Muscle layer of colon (tissue), 2 donors: ENCODE data around the gene ZFAND6.

Experiments
- H3K27ac ChIP-seq: one replicate; pipeline ENCODE4 v1.7.0; 2013; ENCODE audit warnings: low read depth, mild to moderate bottlenecking, low read length, moderate library complexity
- H3K27me3 ChIP-seq, 2 donors: one replicate each; pipeline ENCODE4 v1.7.0; 2013; ENCODE audit warnings: low read length in 2 of 2, mild to moderate bottlenecking in 2 of 2; ENCODE audit not compliant: insufficient read depth in 2 of 2, control insufficient read depth in 1 of 2
- H3K36me3 ChIP-seq: one replicate; pipeline ENCODE4 v1.7.0; 2013; ENCODE audit warnings: mild to moderate bottlenecking, low read length; ENCODE audit not compliant: insufficient read depth
- H3K4me1 ChIP-seq: one replicate; pipeline ENCODE4 v1.7.0; 2013; ENCODE audit warnings: mild to moderate bottlenecking, low read length; ENCODE audit not compliant: insufficient read depth
- H3K4me3 ChIP-seq, 2 donors: one replicate each; pipeline ENCODE4 v1.7.0; 2013; ENCODE audit warnings: low read length in 2 of 2, low read depth in 1 of 2, mild to moderate bottlenecking in 1 of 2, moderate library complexity in 1 of 2
- H3K9ac ChIP-seq: one replicate; pipeline ENCODE4 v1.7.0; 2013; ENCODE audit warnings: low read length
- H3K9me3 ChIP-seq: one replicate; pipeline ENCODE4 v1.7.0; 2013; ENCODE audit warnings: mild to moderate bottlenecking, low read length
- donor health status: abdominal sarcoma.
- donor health status: Adenocarcinoma of cecum.

The ZFAND6 gene

GRCh38 chr15:80173022-80173759, 113.7 kb downstream of the ZFAND6 start:
- Histone ChIP-seq H3K4me1 (no peaks in the 10 kb centered on the region), H3K9ac (no peak overlapping the region), H3K27ac (no peak overlapping the region), H3K27me3 (no peaks in the 10 kb centered on the region), H3K4me3 (no peak overlapping the region), H3K36me3 (peaks cover 14% of the 10 kb centered on the region), H3K9me3 (no peaks in the 10 kb centered on the region)

- no peak overlapping the region for H3K9ac ChIP-seq
- H3K9me3 ChIP-seq = no peaks in the 10 kb centered on the region
- no peaks in the 10 kb centered on the region for H3K27me3 ChIP-seq
- no peaks in the 10 kb centered on the region for H3K4me1 ChIP-seq
- H3K36me3 ChIP-seq = peaks cover 15% of the 10 kb centered on the region
- no peak overlapping the region for H3K4me3 ChIP-seq
- H3K27ac ChIP-seq = no peak overlapping the region
These were observed 114.7 kb downstream of the ZFAND6 start for GRCh38 chr15:80174017-80174746.

GRCh38 chr15:80175436-80175835, 116.0 kb downstream of the ZFAND6 start:
- Histone ChIP-seq H3K4me1 (no peaks in the 10 kb centered on the region), H3K9me3 (no peaks in the 10 kb centered on the region), H3K27ac (no peak overlapping the region), H3K27me3 (no peaks in the 10 kb centered on the region), H3K36me3 (peaks cover 16% of the 10 kb centered on the region), H3K4me3 (no peak overlapping the region), H3K9ac (no peak overlapping the region)

- Histone ChIP-seq H3K9me3 (no peaks in the 10 kb centered on the region), H3K27me3 (no peaks in the 10 kb centered on the region), H3K36me3 (peaks cover 16% of the 10 kb centered on the region), H3K9ac (no peak overlapping the region), H3K4me1 (no peaks in the 10 kb centered on the region), H3K4me3 (no peak overlapping the region), H3K27ac (no peak overlapping the region)
These were observed 117.0 kb downstream of the ZFAND6 start for GRCh38 chr15:80176443-80176842.

- no peaks in the 10 kb centered on the region for H3K4me1 ChIP-seq
- peaks cover 16% of the 10 kb centered on the region for H3K36me3 ChIP-seq
- no peak overlapping the region for H3K9ac ChIP-seq
- H3K9me3 ChIP-seq = no peaks in the 10 kb centered on the region
- no peak overlapping the region for H3K27ac ChIP-seq
- H3K27me3 ChIP-seq = no peaks in the 10 kb centered on the region
- no peak overlapping the region for H3K4me3 ChIP-seq
These were observed 117.7 kb downstream of the ZFAND6 start for GRCh38 chr15:80177156-80177555.

GRCh38 chr15:80179025-80179759, 119.7 kb downstream of the ZFAND6 start:
- Histone ChIP-seq H3K4me1 (no peaks in the 10 kb centered on the region), H3K27ac (no peak overlapping the region), H3K27me3 (no peaks in the 10 kb centered on the region), H3K9me3 (no peaks in the 10 kb centered on the region), H3K4me3 (no peak overlapping the region), H3K9ac (no peak overlapping the region), H3K36me3 (peaks cover 16% of the 10 kb centered on the region)

GRCh38 chr15:80179935-80180334, 120.5 kb downstream of the ZFAND6 start:
- Histone ChIP-seq H3K9ac (no peak overlapping the region), H3K9me3 (no peaks in the 10 kb centered on the region), H3K27ac (no peak overlapping the region), H3K4me1 (no peaks in the 10 kb centered on the region), H3K36me3 (peaks cover 13% of the 10 kb centered on the region), H3K4me3 (no peak overlapping the region), H3K27me3 (no peaks in the 10 kb centered on the region)

GRCh38 chr15:80180468-80180867, 121.0 kb downstream of the ZFAND6 start:
- H3K36me3 ChIP-seq = peaks cover 13% of the 10 kb centered on the region
- H3K4me1 ChIP-seq = no peaks in the 10 kb centered on the region
- H3K27ac ChIP-seq = no peak overlapping the region
- no peaks in the 10 kb centered on the region for H3K27me3 ChIP-seq
- no peak overlapping the region for H3K4me3 ChIP-seq
- H3K9ac ChIP-seq = no peak overlapping the region
- H3K9me3 ChIP-seq = no peaks in the 10 kb centered on the region

GRCh38 chr15:80180986-80181385, 121.5 kb downstream of the ZFAND6 start:
- Histone ChIP-seq H3K9ac (no peak overlapping the region), H3K4me1 (no peaks in the 10 kb centered on the region), H3K36me3 (peaks cover 18% of the 10 kb centered on the region), H3K9me3 (no peaks in the 10 kb centered on the region), H3K4me3 (no peak overlapping the region), H3K27me3 (no peaks in the 10 kb centered on the region), H3K27ac (no peak overlapping the region)

- H3K36me3 ChIP-seq = peaks cover 28% of the 10 kb centered on the region
- no peak overlapping the region for H3K9ac ChIP-seq
- no peak overlapping the region for H3K27ac ChIP-seq
- H3K4me3 ChIP-seq = no peak overlapping the region
- no peaks in the 10 kb centered on the region for H3K4me1 ChIP-seq
- no peaks in the 10 kb centered on the region for H3K27me3 ChIP-seq
- H3K9me3 ChIP-seq = no peaks in the 10 kb centered on the region
These were observed 123.3 kb downstream of the ZFAND6 start for GRCh38 chr15:80182611-80183261.

- Histone ChIP-seq H3K27me3 (no peaks in the 10 kb centered on the region), H3K9me3 (no peaks in the 10 kb centered on the region), H3K4me3 (no peak overlapping the region), H3K36me3 (peaks cover 27% of the 10 kb centered on the region), H3K4me1 (no peaks in the 10 kb centered on the region), H3K9ac (no peak overlapping the region), H3K27ac (no peak overlapping the region)
These were observed 123.8 kb downstream of the ZFAND6 start for GRCh38 chr15:80183306-80183705.
